K562 (cell line): Measurements from ENCODE around the gene ZBTB16.

Experiments used
- ATF6 ChIP-seq: sonication (generic); formaldehyde crosslinking; IDR thresholded peaks from 2 replicates; pipeline ENCODE4 v1.4.0; 2020; ENCODE audit warnings: mild to moderate bottlenecking, missing genetic modification reagents
- POU5F1 ChIP-seq: fragments of 150-350 bp; IDR thresholded peaks from 2 replicates; pipeline ENCODE4 v1.6.1; 2014; ENCODE audit warnings: borderline replicate concordance, low read length, low read depth, mild to moderate bottlenecking; ENCODE audit not compliant: partially characterized antibody

GRCh38 chr11:114191893-114192292 is 132.4 kb downstream of the ZBTB16 start:
- no peak for TF ChIP-seq POU5F1
- no peak for TF ChIP-seq ATF6 (CRISPR knock-in tag)
